Rectal smooth muscle tissue (tissue), 1 donor: Measurements from ENCODE around the gene KANSL1L.

Source experiments
- H3K27ac ChIP-seq: one replicate; pipeline ENCODE4 v1.7.0; 2013; ENCODE audit warnings: low read depth, low read length, inconsistent platforms
- H3K27me3 ChIP-seq: one replicate; pipeline ENCODE4 v1.7.0; 2013; ENCODE audit warnings: low read length; ENCODE audit not compliant: control insufficient read depth, insufficient read depth
- H3K36me3 ChIP-seq: one replicate; pipeline ENCODE4 v1.7.0; 2013; ENCODE audit warnings: low read length; ENCODE audit not compliant: control insufficient read depth, insufficient read depth
- H3K4me1 ChIP-seq: one replicate; pipeline ENCODE4 v1.7.0; 2013; ENCODE audit warnings: low read length; ENCODE audit not compliant: control insufficient read depth, insufficient read depth
- H3K4me3 ChIP-seq: one replicate; pipeline ENCODE4 v1.7.0; 2013; ENCODE audit warnings: low read length
- H3K9ac ChIP-seq: one replicate; pipeline ENCODE4 v1.7.0; 2013; ENCODE audit warnings: low read length

KANSL1L gene

GRCh38 chr2:210046851-210047500 is 124.2 kb downstream of the KANSL1L start:
- Histone ChIP-seq H3K27me3 (no peaks in the 10 kb centered on the region), H3K27ac (no peak overlapping the region), H3K36me3 (no peaks in the 10 kb centered on the region)

GRCh38 chr2:210038078-210038477 is 133.1 kb downstream of the KANSL1L start:
- H3K4me1 ChIP-seq = no peaks in the 10 kb centered on the region
- H3K36me3 ChIP-seq = no peaks in the 10 kb centered on the region
- no peak overlapping the region for H3K9ac ChIP-seq
- H3K27ac ChIP-seq = no peak overlapping the region
- H3K27me3 ChIP-seq = no peaks in the 10 kb centered on the region
- no peak overlapping the region for H3K4me3 ChIP-seq

More at GRCh38 chr2:210046851-210047500, 124.2 kb downstream of the KANSL1L start:
- Histone ChIP-seq H3K4me3 (no peak overlapping the region), H3K9ac (no peak overlapping the region), H3K4me1 (no peaks in the 10 kb centered on the region)

- H3K27ac ChIP-seq = no peak overlapping the region
- H3K36me3 ChIP-seq = no peaks in the 10 kb centered on the region
- H3K4me1 ChIP-seq = no peaks in the 10 kb centered on the region
- no peaks in the 10 kb centered on the region for H3K27me3 ChIP-seq
- no peak overlapping the region for H3K9ac ChIP-seq
- H3K4me3 ChIP-seq = no peak overlapping the region
These were observed 135.5 kb downstream of the KANSL1L start for GRCh38 chr2:210035679-210036078.

- Histone ChIP-seq H3K9ac (no peak overlapping the region), H3K36me3 (no peaks in the 10 kb centered on the region), H3K27me3 (no peaks in the 10 kb centered on the region)
These were observed 137.0 kb downstream of the KANSL1L start for GRCh38 chr2:210034087-210034683.

GRCh38 chr2:210028178-210028577 is 143.0 kb downstream of the KANSL1L start:
- H3K4me1 ChIP-seq = no peaks in the 10 kb centered on the region
- H3K27ac ChIP-seq = no peak overlapping the region
- no peaks in the 10 kb centered on the region for H3K27me3 ChIP-seq
- H3K4me3 ChIP-seq = no peak overlapping the region
- H3K9ac ChIP-seq = no peak overlapping the region
- peaks cover 3% of the 10 kb centered on the region for H3K36me3 ChIP-seq

More at GRCh38 chr2:210034087-210034683, 137.0 kb downstream of the KANSL1L start:
- Histone ChIP-seq H3K4me3 (no peak overlapping the region), H3K4me1 (no peaks in the 10 kb centered on the region), H3K27ac (no peak overlapping the region)

GRCh38 chr2:210027608-210028007 is 143.6 kb downstream of the KANSL1L start:
- Histone ChIP-seq H3K27ac (no peak overlapping the region), H3K27me3 (no peaks in the 10 kb centered on the region), H3K4me1 (no peaks in the 10 kb centered on the region), H3K36me3 (peaks cover 6% of the 10 kb centered on the region), H3K4me3 (no peak overlapping the region), H3K9ac (no peak overlapping the region)

GRCh38 chr2:210022824-210023223 is 148.4 kb downstream of the KANSL1L start:
- no peaks in the 10 kb centered on the region for H3K27me3 ChIP-seq
- peaks cover 13% of the 10 kb centered on the region for H3K36me3 ChIP-seq
- H3K27ac ChIP-seq = no peak overlapping the region
- H3K9ac ChIP-seq = no peak overlapping the region
- no peaks in the 10 kb centered on the region for H3K4me1 ChIP-seq
- no peak overlapping the region for H3K4me3 ChIP-seq

GRCh38 chr2:210020138-210020537 is 151.1 kb downstream of the KANSL1L start:
- Histone ChIP-seq H3K4me1 (no peaks in the 10 kb centered on the region), H3K27ac (no peak overlapping the region), H3K36me3 (peaks cover 21% of the 10 kb centered on the region)

GRCh38 chr2:210009896-210010295 is 161.3 kb downstream of the KANSL1L start:
- H3K27ac ChIP-seq = no peak overlapping the region
- H3K27me3 ChIP-seq = no peaks in the 10 kb centered on the region
- peaks cover 5% of the 10 kb centered on the region for H3K36me3 ChIP-seq
- H3K4me1 ChIP-seq = peaks cover 2% of the 10 kb centered on the region
- H3K4me3 ChIP-seq = no peak overlapping the region
- H3K9ac ChIP-seq = no peak overlapping the region

More at GRCh38 chr2:210020138-210020537, 151.1 kb downstream of the KANSL1L start:
- Histone ChIP-seq H3K27me3 (no peaks in the 10 kb centered on the region), H3K4me3 (no peak overlapping the region), H3K9ac (no peak overlapping the region)

- Histone ChIP-seq H3K9ac (no peak overlapping the region), H3K4me3 (no peak overlapping the region), H3K27ac (no peak overlapping the region), H3K4me1 (peaks cover 6% of the 10 kb centered on the region), H3K36me3 (peaks cover 4% of the 10 kb centered on the region), H3K27me3 (no peaks in the 10 kb centered on the region)
These were observed 162.1 kb downstream of the KANSL1L start for GRCh38 chr2:210009126-210009525.

GRCh38 chr2:210007895-210008294 is 163.3 kb downstream of the KANSL1L start:
- Histone ChIP-seq H3K9ac (no peak overlapping the region), H3K36me3 (peaks cover 4% of the 10 kb centered on the region), H3K4me1 (peaks cover 17% of the 10 kb centered on the region), H3K27me3 (no peaks in the 10 kb centered on the region), H3K27ac (no peak overlapping the region), H3K4me3 (no peak overlapping the region)

GRCh38 chr2:210004881-210005280 is 166.3 kb downstream of the KANSL1L start:
- peaks cover 17% of the 10 kb centered on the region for H3K4me1 ChIP-seq
- H3K36me3 ChIP-seq = peaks cover 4% of the 10 kb centered on the region
- no peak overlapping the region for H3K4me3 ChIP-seq
- no peak overlapping the region for H3K9ac ChIP-seq
- no peaks in the 10 kb centered on the region for H3K27me3 ChIP-seq
- H3K27ac ChIP-seq = no peak overlapping the region

GRCh38 chr2:210003359-210003758 is 167.8 kb downstream of the KANSL1L start:
- peaks cover 17% of the 10 kb centered on the region for H3K4me1 ChIP-seq
- no peaks in the 10 kb centered on the region for H3K36me3 ChIP-seq
- no peak overlapping the region for H3K27ac ChIP-seq
- H3K9ac ChIP-seq = peak overlapping the region; percentile 84
- H3K27me3 ChIP-seq = no peaks in the 10 kb centered on the region
- peak overlapping the region; percentile 95 for H3K4me3 ChIP-seq
